ENCODE results near the gene CFAP157. TPM values are rescaled to one million over a fixed set of nuclear protein-coding genes. Genes with fewer than 3 reads are reported as not detected.
"Not testable (repeated sequence)": the region's sequence is repeated elsewhere in the genome, so short reads cannot be mapped to it uniquely, and the experiment has no call there.

The CFAP157 gene
- polyA plus RNA-seq, 3 donors: 4.0 to 9.8 (median 5.2) TPM

- no peak for DNase-seq (ENCODE audit: extremely low read depth in 1 of 11, low read depth in 9 of 11, low spot score in 4 of 11)
Measured at GRCh38 chr9:127749090-127749787, 42.5 kb downstream of the CFAP157 start.

- no peak for DNase-seq (ENCODE audit: extremely low read depth in 1 of 11, low read depth in 9 of 11, low spot score in 4 of 11)
Measured at GRCh38 chr9:127751269-127752054, 44.7 kb downstream of the CFAP157 start.

- DNase-seq (ENCODE audit: extremely low read depth in 1 of 11, low read depth in 9 of 11, low spot score in 4 of 11): no peak
Measured at GRCh38 chr9:127753148-127753547, 46.4 kb downstream of the CFAP157 start.

- no peak for DNase-seq (ENCODE audit: extremely low read depth in 1 of 11, low read depth in 9 of 11, low spot score in 4 of 11)
Measured at GRCh38 chr9:127753622-127754021, 46.8 kb downstream of the CFAP157 start.

- no peak for DNase-seq (ENCODE audit: extremely low read depth in 1 of 11, low read depth in 9 of 11, low spot score in 4 of 11)
Measured at GRCh38 chr9:127754099-127755060, 47.6 kb downstream of the CFAP157 start.

GRCh38 chr9:127755061-127756060 is 48.6 kb downstream of the CFAP157 start:
- DNase-seq (ENCODE audit: extremely low read depth in 1 of 11, low read depth in 9 of 11, low spot score in 4 of 11): no peak

DNA sequence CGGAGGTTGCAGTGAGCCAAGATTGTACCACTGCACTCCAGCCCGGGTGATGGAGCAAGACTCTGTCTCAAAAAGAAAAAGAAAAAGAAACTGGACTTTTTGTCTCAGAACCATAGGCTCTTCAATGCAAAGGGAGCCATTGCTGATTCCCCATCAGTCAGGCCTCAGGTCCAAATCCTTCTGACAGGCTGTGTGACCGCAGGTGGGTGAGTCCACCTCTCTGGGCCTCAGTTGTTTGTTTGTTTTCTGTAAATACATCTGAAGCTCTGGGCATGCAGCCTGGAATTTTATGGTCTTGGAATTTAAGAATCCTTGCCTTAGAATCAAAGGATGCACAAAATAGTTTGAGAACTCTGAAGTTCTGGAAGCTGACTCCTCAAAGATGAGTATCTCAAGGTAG is 49.4 kb downstream of the CFAP157 start:
- no peak for DNase-seq (ENCODE audit: extremely low read depth in 1 of 11, low read depth in 9 of 11, low spot score in 4 of 11)

GRCh38 chr9:127756776-127757175 is 50.0 kb downstream of the CFAP157 start:
- DNase-seq (ENCODE audit: extremely low read depth in 1 of 11, low read depth in 9 of 11, low spot score in 4 of 11): not testable (repeated sequence)

DNA sequence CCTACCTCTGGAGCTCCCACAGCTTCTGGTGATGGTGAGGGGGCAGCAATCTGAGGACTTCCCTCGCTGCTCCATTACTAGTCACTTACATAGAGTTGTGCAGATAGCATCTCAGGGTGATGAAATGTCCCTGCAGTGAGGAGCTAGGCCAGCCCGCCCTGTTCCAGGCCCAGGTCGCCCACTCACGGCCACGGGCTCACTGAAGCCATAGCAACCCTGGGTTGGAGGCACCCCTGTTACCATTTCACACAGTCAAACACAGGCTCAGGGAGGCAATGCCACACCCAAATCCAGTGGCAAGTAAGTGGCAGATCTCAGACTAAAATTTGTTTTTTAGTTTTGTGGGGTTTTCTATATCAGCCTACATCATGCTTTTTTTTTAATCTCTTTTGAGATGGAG is 52.1 kb downstream of the CFAP157 start:
- no peak for DNase-seq (ENCODE audit: extremely low read depth in 1 of 11, low read depth in 9 of 11, low spot score in 4 of 11)

GRCh38 chr9:127761061-127761460 is 54.3 kb downstream of the CFAP157 start:
- DNase-seq (ENCODE audit: extremely low read depth in 1 of 11, low read depth in 9 of 11, low spot score in 4 of 11): no peak

DNA sequence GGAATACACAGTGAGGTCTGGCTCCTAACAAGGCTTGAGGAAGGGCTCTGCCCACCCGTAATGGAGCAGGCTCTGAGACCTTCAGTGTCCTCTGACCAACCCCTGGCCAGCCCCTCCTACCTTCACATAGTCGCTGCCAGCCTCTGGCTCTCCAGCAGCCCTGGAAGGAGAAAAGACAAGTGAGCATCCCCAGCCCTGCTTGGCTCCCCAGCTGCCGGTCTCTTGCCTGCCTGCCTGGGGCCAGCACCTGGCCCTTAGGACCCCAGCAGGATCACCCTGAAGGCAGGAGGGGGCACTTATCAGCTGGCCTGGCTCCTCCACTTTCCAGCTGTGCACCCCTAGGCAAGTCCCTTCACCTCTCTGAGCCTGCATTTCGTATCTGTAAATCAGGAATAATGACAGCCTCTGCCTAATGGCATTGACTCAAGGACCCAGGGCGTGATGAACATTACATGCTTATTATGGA is 54.7 kb downstream of the CFAP157 start:
- no peak for DNase-seq (ENCODE audit: extremely low read depth in 1 of 11, low read depth in 9 of 11, low spot score in 4 of 11)

GRCh38 chr9:127762111-127762676 is 55.4 kb downstream of the CFAP157 start:
- no peak for DNase-seq (ENCODE audit: extremely low read depth in 1 of 11, low read depth in 9 of 11, low spot score in 4 of 11)

- DNase-seq (ENCODE audit: extremely low read depth in 1 of 11, low read depth in 9 of 11, low spot score in 4 of 11): no peak
Measured at GRCh38 chr9:127763918-127764384, 57.2 kb downstream of the CFAP157 start.

GRCh38 chr9:127765418-127765817 is 58.6 kb downstream of the CFAP157 start:
- no peak for DNase-seq (ENCODE audit: extremely low read depth in 1 of 11, low read depth in 9 of 11, low spot score in 4 of 11)
